T-helper 1 cell (primary cell): ENCODE results near the gene DEGS2.
"Not testable (repeated sequence)": the region's sequence is repeated elsewhere in the genome, so short reads cannot be mapped to it uniquely, and the experiment has no call there.

ENCODE experiments used
- DNase-seq, 5 donors: peaks; one replicate each; pipeline ENCODE4 v3.0.0-alpha.2; 2012 to 2020
- total RNA-seq, 4 donors: gene quantifications; one replicate each; lab custom pipeline; 2026; lab: John Stamatoyannopoulos, UW

The DEGS2 gene
- total RNA-seq: 0 to 0.30 (median 0.16) reads per million in 4 donors

GRCh38 chr14:100159094-100159864 lies at the start of gene DEGS2:
Gene DEGS2 (minus strand): TSS chr14:100159645. CDS start chr14:100159587, 58 bp downstream.
- peak in 4 of 5 donors; percentile 42 to 61 (median 47) for DNase-seq

GRCh38 chr14:100208136-100208535 lies 48.7 kb upstream of the DEGS2 start:
- DNase-seq: not testable (repeated sequence)

GRCh38 chr14:100207588-100207987 lies 48.1 kb upstream of the DEGS2 start:
- not testable (repeated sequence) for DNase-seq

DNA sequence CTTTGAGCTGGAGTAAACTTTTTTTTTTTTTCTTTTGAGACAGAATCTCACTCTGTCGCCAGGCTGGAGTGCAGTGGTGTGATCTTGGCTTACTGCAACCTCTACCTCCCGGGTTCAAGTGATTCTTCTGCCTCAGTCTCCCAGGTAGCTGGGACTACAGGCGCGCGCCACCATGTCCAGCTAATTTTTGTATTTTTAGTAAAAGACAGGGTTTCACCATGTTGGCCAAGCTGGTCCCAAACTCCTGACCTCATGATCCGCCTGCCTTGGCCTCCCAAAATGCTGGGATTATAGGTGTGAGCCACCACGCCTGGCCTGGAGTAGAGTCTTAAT lies 45.4 kb upstream of the DEGS2 start:
- not testable (repeated sequence) for DNase-seq

DNA sequence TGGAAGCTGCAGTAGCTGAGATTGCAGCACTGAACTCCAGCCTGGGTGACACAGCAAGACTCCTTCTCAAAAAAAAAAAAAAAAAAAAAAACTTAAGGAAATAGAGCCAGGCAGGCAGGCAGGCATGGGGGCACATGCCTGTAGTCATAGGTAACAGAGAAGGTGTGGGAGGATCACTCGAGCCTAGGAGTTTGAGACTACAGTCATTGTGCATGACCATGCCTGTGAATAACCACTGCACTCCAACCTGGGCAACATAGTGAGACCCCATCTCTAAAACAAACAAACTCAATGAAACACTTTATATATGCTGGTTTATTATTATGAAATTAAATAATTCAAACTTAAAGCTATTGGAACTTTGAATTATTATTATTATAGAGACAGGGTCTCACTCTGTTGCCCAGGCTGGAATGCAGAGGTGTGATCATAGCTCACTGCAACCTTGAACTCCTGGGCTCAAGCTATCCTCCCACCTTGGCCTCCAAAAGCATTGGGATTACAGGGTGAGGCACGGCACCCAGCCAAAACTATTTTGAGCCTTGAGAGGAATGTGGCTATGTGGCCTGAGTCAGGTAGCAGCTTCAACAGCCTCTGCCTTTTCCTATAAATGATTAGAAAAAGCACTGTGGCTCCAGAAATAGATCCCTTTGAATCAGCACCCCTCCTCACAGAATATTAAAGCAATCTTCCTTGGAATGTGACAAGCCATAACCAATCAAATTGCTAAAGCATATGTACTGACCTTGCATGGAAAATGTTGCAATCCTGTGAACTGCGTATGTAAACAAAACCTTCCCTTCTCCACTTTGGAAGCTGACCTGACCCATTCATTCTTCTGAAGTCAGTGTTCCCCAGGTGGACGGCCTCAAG lies 44.8 kb upstream of the DEGS2 start:
- DNase-seq: no peak

- DNase-seq: no peak
Measured at GRCh38 chr14:100203146-100203545, 43.7 kb upstream of the DEGS2 start.

GRCh38 chr14:100202712-100203111 lies 43.3 kb upstream of the DEGS2 start:
- DNase-seq: no peak

DNA sequence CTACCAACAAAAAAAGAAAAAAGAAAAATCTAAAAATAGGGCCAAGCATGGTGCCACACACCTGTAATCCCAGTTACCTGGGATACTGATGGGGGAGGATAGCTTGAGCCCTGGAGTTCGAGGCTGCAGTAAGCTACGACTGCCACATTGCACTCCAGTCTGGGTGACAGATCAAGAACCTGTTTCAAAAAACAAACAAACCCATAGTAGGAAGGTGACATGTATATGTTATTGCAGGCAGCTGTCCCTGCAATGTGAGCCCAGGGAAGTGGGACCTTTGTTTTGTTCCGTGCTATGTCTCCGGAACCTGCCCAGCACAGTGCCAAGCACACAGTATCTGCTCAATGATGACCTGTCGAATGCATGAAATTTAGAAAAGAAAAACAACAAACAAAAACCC lies 42.3 kb upstream of the DEGS2 start:
- no peak for DNase-seq

- no peak for DNase-seq
Measured at GRCh38 chr14:100200311-100200710, 40.9 kb upstream of the DEGS2 start.

GRCh38 chr14:100199240-100199860 lies 39.9 kb upstream of the DEGS2 start:
- no peak for DNase-seq

DNA sequence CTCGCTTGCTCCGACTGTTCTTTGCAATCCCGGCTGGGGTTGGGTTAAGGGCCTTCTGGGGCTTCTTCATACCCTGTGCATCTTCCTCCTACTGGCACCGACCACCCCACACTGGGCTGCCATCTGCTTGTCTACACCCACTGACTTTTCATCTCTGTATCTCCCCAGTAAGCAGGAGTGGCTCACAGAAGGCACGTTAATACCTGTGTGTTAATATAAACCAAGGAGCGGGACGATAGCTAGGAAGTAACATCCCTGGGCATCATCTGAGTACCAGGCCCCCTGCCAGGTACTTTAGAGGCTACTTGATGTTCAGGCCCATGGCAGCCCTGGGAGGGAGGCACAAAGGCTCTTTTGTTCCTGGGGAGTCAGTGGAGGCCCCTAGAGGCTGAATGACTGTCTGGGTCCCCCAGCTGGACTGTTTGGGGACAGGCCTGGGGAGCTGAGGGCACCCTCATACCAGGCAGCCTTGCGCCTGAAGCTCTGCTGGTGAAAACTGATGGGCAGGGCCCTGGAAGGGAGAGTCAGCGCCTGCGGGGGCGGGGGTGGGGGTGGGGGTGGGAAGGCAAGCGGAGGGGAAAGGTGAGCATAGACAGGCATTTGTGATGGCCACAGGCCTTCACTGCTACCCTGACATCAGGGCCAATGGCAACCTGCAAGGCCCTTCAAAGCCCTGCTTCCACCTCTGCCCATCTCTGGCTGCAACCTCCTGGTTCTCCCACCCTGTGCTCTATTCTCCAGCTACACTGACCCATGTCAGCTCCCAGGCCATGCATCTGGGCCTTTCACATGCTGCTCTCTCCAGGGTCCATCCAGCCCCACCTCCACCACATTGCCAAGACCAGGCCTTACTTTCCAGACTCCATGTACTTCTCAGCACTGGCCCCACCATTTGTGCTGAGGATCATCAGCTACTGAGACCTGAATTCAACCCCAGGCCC lies 34.2 kb upstream of the DEGS2 start:
- peak in 1 of 5 donors; percentile 16 for DNase-seq

- peak; percentile 99 to 100 (median 100) for DNase-seq
Measured at GRCh38 chr14:100192672-100193416, 33.4 kb upstream of the DEGS2 start.

- peak in 1 of 5 donors; percentile 12 for DNase-seq
Measured at GRCh38 chr14:100192250-100192671, 32.8 kb upstream of the DEGS2 start.

DNA sequence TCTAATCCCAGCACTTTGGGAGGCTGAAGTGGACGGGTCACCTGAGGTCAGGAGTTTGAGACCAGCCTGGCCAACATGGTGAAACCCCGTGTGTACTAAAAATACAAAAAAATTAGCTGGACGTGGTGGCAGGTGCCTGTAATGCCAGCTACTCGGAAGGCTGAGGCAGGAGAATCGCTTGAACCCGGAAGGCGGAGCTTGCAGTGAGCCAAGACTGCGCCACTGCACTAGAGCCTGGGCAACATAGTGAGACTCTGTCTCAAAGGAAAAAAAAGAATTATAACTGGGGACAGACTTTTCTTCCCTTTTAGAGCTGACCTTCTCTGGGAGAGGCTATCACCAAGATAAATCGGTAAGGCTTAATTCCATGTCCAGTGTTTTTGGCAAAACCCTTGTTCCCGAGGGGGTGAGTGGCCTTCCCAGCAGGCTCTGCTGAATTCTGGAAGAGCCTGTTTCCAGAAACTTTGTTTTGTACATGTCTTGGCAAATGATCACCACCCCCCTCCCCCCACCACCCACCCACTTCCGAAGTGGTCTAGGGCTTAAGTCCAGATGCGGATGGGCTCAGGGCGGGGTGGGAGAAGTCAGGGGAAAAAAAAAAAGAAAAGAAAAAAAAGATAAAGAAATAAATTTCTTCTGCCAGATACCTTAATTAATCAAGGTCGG lies 32.3 kb upstream of the DEGS2 start:
- no peak for DNase-seq

DNA sequence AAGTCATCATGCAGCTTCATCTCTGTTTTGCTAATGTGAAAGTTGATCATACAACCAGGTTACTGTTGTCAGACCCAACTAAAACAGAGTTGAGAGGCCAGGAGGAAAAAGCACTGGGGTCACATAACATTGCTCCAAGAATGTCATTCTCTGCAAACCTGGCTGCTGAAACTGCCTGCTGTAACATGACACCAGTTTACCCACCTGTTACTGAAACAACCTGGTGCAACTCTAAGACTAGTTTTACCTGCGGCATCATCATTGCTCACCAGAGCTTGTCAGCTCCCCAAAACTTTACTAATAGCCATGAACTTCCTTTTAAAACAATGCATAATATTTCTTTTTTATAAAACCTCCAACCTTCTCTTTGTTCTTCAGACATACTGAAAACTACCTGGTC lies 30.7 kb upstream of the DEGS2 start:
- no peak for DNase-seq

DNA sequence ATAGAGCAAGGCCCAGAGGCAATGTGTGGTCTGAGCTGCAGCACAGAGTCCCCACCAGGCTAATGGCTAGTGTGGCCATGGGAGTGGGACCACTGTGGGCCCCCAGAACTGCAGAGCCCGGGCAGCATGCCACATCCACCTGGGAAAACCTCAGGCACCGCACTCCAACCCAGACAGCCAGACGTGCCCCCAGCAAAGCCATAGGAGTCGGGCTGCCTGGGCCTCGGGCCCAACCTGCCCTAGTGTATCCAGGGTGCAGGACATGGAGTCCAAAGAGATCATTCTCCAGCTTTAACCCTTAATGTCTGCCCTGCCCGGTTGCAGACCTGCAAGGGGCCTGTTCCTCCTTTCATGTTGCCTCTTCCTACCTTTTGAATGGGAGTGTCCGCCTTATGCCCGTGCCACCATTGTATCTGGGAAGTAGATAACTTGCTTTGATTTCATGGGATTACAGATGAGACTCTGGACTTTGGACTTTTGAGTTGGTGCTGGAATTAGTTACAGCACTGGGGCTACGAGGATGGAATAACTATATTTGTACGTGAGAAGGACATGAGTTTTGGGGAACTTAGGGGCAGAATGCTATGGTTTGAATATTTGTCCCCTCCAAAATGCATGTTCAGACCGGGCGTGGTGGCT lies 29.1 kb upstream of the DEGS2 start:
- DNase-seq: no peak

- DNase-seq: no peak
Measured at GRCh38 chr14:100187247-100187833, 27.9 kb upstream of the DEGS2 start.

GRCh38 chr14:100181876-100182551 lies 22.6 kb upstream of the DEGS2 start:
- DNase-seq: not testable (repeated sequence)

DNA sequence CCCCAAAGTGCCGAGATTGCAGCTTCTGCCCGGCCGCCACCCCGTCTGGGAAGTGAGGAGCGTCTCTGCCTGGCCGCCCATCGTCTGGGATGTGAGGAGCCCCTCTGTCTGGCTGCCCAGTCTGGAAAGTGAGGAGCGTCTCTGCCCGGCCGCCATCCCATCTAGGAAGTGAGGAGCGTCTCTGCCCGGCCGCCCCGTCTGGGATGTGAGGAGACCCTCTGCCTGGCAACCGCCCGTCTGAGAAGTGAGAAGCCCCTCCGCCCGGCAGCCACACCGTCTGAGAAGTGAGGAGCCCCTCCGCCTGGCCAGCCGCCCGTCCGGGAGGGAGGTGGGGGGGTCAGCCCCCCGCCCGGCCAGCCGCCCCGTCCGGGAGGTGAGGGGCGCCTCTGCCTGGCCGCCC lies 21.2 kb upstream of the DEGS2 start:
- not testable (repeated sequence) for DNase-seq
